MM.1S (cell line): ENCODE results near the gene ARHGAP40.
A peak's percentile ranks its signal among the peaks of the same experiment; 100 is the strongest.

ENCODE experiments used
- DNase-seq: peaks from one replicate; pipeline ENCODE4 v3.0.0-alpha.2; 2015
- H2AFZ ChIP-seq: fragments of 300-600 bp; sonication (generic); 2 replicates; pipeline ENCODE4 v1.6.0; 2016; ENCODE audit warnings: antibody characterized with exemption, low read length
- H3F3A ChIP-seq: fragments of 300-600 bp; sonication (generic); 2 replicates; pipeline ENCODE4 v1.6.1; 2016; ENCODE audit warnings: mild to moderate bottlenecking, antibody characterized with exemption, low read length, moderate library complexity, mixed read lengths; ENCODE audit not compliant: insufficient read depth
- H3K27ac ChIP-seq: fragments of 300-600 bp; sonication (generic); 2 replicates; pipeline ENCODE4 v1.5.1; 2016; ENCODE audit warnings: mild to moderate bottlenecking, low read length
- H3K27me3 ChIP-seq: fragments of 300-600 bp; sonication (generic); replicated peaks from 2 replicates; pipeline ENCODE4 v1.6.0; 2016; ENCODE audit warnings: low read length; ENCODE audit not compliant: insufficient read depth
- H3K36me3 ChIP-seq: fragments of 300-600 bp; sonication (generic); replicated peaks from 2 replicates; pipeline ENCODE4 v1.6.1; 2016; ENCODE audit warnings: mild to moderate bottlenecking, low read length, mixed read lengths; ENCODE audit not compliant: insufficient read depth
- H3K4me1 ChIP-seq: fragments of 300-600 bp; sonication (generic); 2 replicates; pipeline ENCODE4 v1.6.1; 2016; ENCODE audit warnings: low read length, mixed read lengths
- H3K4me2 ChIP-seq: fragments of 300-600 bp; sonication (generic); 2 replicates; pipeline ENCODE4 v1.6.0; 2016; ENCODE audit warnings: low read depth, low read length
- H3K4me3 ChIP-seq: fragments of 300-600 bp; sonication (generic); 2 replicates; pipeline ENCODE4 v1.5.1; 2016; ENCODE audit warnings: low read length, mixed read lengths
- H3K79me2 ChIP-seq: fragments of 300-600 bp; sonication (generic); 2 replicates; pipeline ENCODE4 v1.6.1; 2016; ENCODE audit warnings: mixed run types, low read length, mixed read lengths
- H3K9ac ChIP-seq: fragments of 300-600 bp; sonication (generic); 2 replicates; pipeline ENCODE4 v1.6.1; 2016; ENCODE audit warnings: low read length, mixed read lengths
- H3K9me2 ChIP-seq: fragments of 300-600 bp; sonication (generic); replicated peaks from 2 replicates; pipeline ENCODE4 v1.6.1; 2016; ENCODE audit warnings: mild to moderate bottlenecking, low read length, mixed read lengths; ENCODE audit not compliant: insufficient read depth
- H3K9me3 ChIP-seq: fragments of 300-600 bp; sonication (generic); replicated peaks from 2 replicates; pipeline ENCODE4 v1.6.1; 2016; ENCODE audit warnings: mild to moderate bottlenecking, low read length, mixed read lengths; ENCODE audit not compliant: insufficient read depth
- H4K20me1 ChIP-seq: fragments of 300-600 bp; sonication (generic); 2 replicates; pipeline ENCODE4 v1.6.1; 2016; ENCODE audit warnings: mild to moderate bottlenecking, low read length, moderate library complexity, mixed read lengths; ENCODE audit not compliant: insufficient read depth
- CTCF ChIP-seq: fragments of 300-600 bp; sonication (generic); IDR thresholded peaks from 2 replicates; pipeline ENCODE4 v1.5.1; 2016; ENCODE audit warnings: antibody characterized with exemption, low read length, mixed read lengths
- EZH2 ChIP-seq: fragments of 300-600 bp; sonication (generic); optimal IDR thresholded peaks from 2 replicates; pipeline ENCODE3; 2017; ENCODE audit warnings: low read depth, mild to moderate bottlenecking, antibody characterized with exemption, low read length, mixed read lengths
- EZH2phosphoT487 ChIP-seq: fragments of 300-600 bp; sonication (generic); IDR thresholded peaks from 2 replicates; pipeline ENCODE4 v1.6.1; 2018; ENCODE audit warnings: antibody characterized with exemption, low read length

Gene ARHGAP40

GRCh38 chr20:38658879-38659596 is 57.4 kb downstream of the ARHGAP40 start:
- H3K4me1 ChIP-seq: no peaks in the 10 kb centered on the region
- no peak for TF ChIP-seq EZH2phosphoT487
- peak; percentile 70 for TF ChIP-seq CTCF
- no peak overlapping the region for H3K27ac ChIP-seq
- H3F3A ChIP-seq: no peaks in the 10 kb centered on the region
- no peaks in the 10 kb centered on the region for H3K79me2 ChIP-seq
- H3K4me2 ChIP-seq: no peak overlapping the region
- no peaks in the 10 kb centered on the region for H4K20me1 ChIP-seq
- H3K4me3 ChIP-seq: no peak overlapping the region
- H3K36me3 ChIP-seq: no peaks in the 10 kb centered on the region
- DNase-seq: peak; percentile 26
- no peak overlapping the region for H3K9ac ChIP-seq
- peaks cover 21% of the 10 kb centered on the region; the same call in 1 of the 2 replicates for H3K27me3 ChIP-seq
- no peaks in the 10 kb centered on the region for H3K9me3 ChIP-seq
- H2AFZ ChIP-seq: no peak overlapping the region
- H3K9me2 ChIP-seq: no peaks in the 10 kb centered on the region

GRCh38 chr20:38659597-38659880 is 57.9 kb downstream of the ARHGAP40 start:
- peaks cover 21% of the 10 kb centered on the region; the same call in 1 of the 2 replicates for H3K27me3 ChIP-seq
- no peak overlapping the region for H3K4me3 ChIP-seq
- no peak overlapping the region for H2AFZ ChIP-seq
- no peak overlapping the region for H3K4me2 ChIP-seq
- no peaks in the 10 kb centered on the region for H3K9me3 ChIP-seq
- no peak for DNase-seq
- no peaks in the 10 kb centered on the region for H3K4me1 ChIP-seq
- TF ChIP-seq EZH2 (no peak), CTCF (no peak), EZH2phosphoT487 (no peak)
- H3K9ac ChIP-seq: no peak overlapping the region
- H3F3A ChIP-seq: no peaks in the 10 kb centered on the region
- H3K9me2 ChIP-seq: no peaks in the 10 kb centered on the region
- H3K27ac ChIP-seq: no peak overlapping the region
- no peaks in the 10 kb centered on the region for H3K36me3 ChIP-seq
- no peaks in the 10 kb centered on the region for H3K79me2 ChIP-seq
- no peaks in the 10 kb centered on the region for H4K20me1 ChIP-seq

- Histone ChIP-seq H3K36me3 (no peaks in the 10 kb centered on the region), H3F3A (no peaks in the 10 kb centered on the region), H3K9ac (no peak overlapping the region), H4K20me1 (no peaks in the 10 kb centered on the region), H3K79me2 (no peaks in the 10 kb centered on the region), H3K9me3 (no peaks in the 10 kb centered on the region), H3K27ac (no peak overlapping the region), H3K27me3 (peaks cover 20% of the 10 kb centered on the region; the same call in 1 of the 2 replicates), H2AFZ (no peak overlapping the region), H3K4me1 (no peaks in the 10 kb centered on the region), H3K9me2 (no peaks in the 10 kb centered on the region), H3K4me2 (no peak overlapping the region), H3K4me3 (no peak overlapping the region)
- DNase-seq: no peak
- TF ChIP-seq EZH2 (no peak), CTCF (no peak), EZH2phosphoT487 (no peak)
These were observed 58.8 kb downstream of the ARHGAP40 start for GRCh38 chr20:38660429-38660828.
